Keratinocyte (primary cell): ENCODE results near the gene MTMR10. TPM values are rescaled to one million over a fixed set of nuclear protein-coding genes. Genes with fewer than 3 reads are reported as not detected.

ENCODE experiments used
- DNase-seq: peaks from one replicate; pipeline ENCODE4 v3.0.0-alpha.2; 2011; ENCODE audit warnings: low read depth, missing footprints, low spot score
- FAIRE-seq: peaks from 2 replicates; lab custom pipeline; 2011; peaks lifted over from hg19 to GRCh38; lab: Jason Lieb, UNC
- H2AFZ ChIP-seq: 2 replicates; pipeline ENCODE4 v1.6.0; 2012; ENCODE audit warnings: low read length, control low read depth, inconsistent platforms; ENCODE audit not compliant: control insufficient read depth
- H3K27ac ChIP-seq: 2 replicates; pipeline ENCODE4 v1.5.1; 2011; ENCODE audit warnings: low read length; ENCODE audit not compliant: control insufficient read depth, insufficient read depth
- H3K27me3 ChIP-seq: 3 replicates; pipeline ENCODE4 v1.6.0; 2011; ENCODE audit warnings: low read length; ENCODE audit not compliant: control insufficient read depth, insufficient read depth; ENCODE audit errors: extremely low read depth
- H3K36me3 ChIP-seq, 2 experiments: 2 replicates in 1 of 2; 3 replicates in 1 of 2; pipeline ENCODE4 v1.5.1; 2011; ENCODE audit warnings: low read length in 2 of 2, mild to moderate bottlenecking in 1 of 2; ENCODE audit not compliant: control insufficient read depth in 2 of 2, insufficient read depth in 2 of 2; ENCODE audit errors: extremely low read depth in 1 of 2
- H3K4me1 ChIP-seq: 3 replicates; pipeline ENCODE4 v1.5.1; 2011; ENCODE audit warnings: low read length; ENCODE audit not compliant: control insufficient read depth, insufficient read depth; ENCODE audit errors: extremely low read depth
- H3K4me2 ChIP-seq: 3 replicates; pipeline ENCODE4 v1.6.0; 2011; ENCODE audit warnings: low read depth, low read length; ENCODE audit not compliant: control insufficient read depth, insufficient read depth; ENCODE audit errors: extremely low read depth
- H3K4me3 ChIP-seq, 3 experiments: fragments of 200-600 bp in 1 of 3; sonication (generic) in 1 of 3; 2 replicates in 2 of 3; 3 replicates in 1 of 3; pipeline ENCODE4 v1.5.1; 2011 to 2016; ENCODE audit warnings: low read length in 3 of 3, mild to moderate bottlenecking in 3 of 3, control low read depth in 2 of 3, inconsistent platforms in 1 of 3, low read depth in 1 of 3, mixed read lengths in 1 of 3, mixed run types in 1 of 3, moderate library complexity in 1 of 3; ENCODE audit not compliant: control insufficient read depth in 2 of 3, insufficient read depth in 2 of 3; ENCODE audit errors: extremely low read depth in 1 of 3
- H3K79me2 ChIP-seq: 2 replicates; pipeline ENCODE4 v1.6.0; 2012; ENCODE audit warnings: low read length; ENCODE audit not compliant: control insufficient read depth, insufficient read depth
- H3K9ac ChIP-seq: 3 replicates; pipeline ENCODE4 v1.6.0; 2011; ENCODE audit warnings: low read length; ENCODE audit not compliant: control insufficient read depth, insufficient read depth; ENCODE audit errors: extremely low read depth
- H3K9me1 ChIP-seq: 3 replicates; pipeline ENCODE4 v1.6.0; 2011; ENCODE audit warnings: low read length; ENCODE audit not compliant: control insufficient read depth, insufficient read depth; ENCODE audit errors: extremely low read depth
- H3K9me3 ChIP-seq: 2 replicates; pipeline ENCODE4 v1.5.1; 2012; ENCODE audit warnings: low read depth, low read length; ENCODE audit not compliant: control insufficient read depth
- H4K20me1 ChIP-seq: 3 replicates; pipeline ENCODE4 v1.6.0; 2011; ENCODE audit warnings: low read length; ENCODE audit not compliant: control insufficient read depth, insufficient read depth; ENCODE audit errors: extremely low read depth
- EZH2 ChIP-seq: IDR thresholded peaks from one replicate; pipeline ENCODE4 v1.6.1; 2012; ENCODE audit warnings: inconsistent platforms, mild to moderate bottlenecking, low read length, moderate library complexity
- dilution Hi-C: fragments of 300-500 bp; cut with MboI; formaldehyde crosslinking; loops from one replicate; pipeline ENCODE4 v1.7.0; 2020; ENCODE audit warnings: low sequenced_read_pairs; ENCODE audit not compliant: extremely low pct_ligation_motif_present
- polyA plus RNA-seq, 5 experiments: library from polyadenylated mRNA; depleted of rRNA in 3 of 5; stranded (reverse) in 3 of 5; stranded (forward) in 1 of 5; unstranded in 1 of 5; fragments of >200 nt; gene quantifications; 1 replicate in 1 of 5; 2 replicates in 3 of 5; 3 replicates in 1 of 5; pipeline versions ENCODE4 v1.2.1 to v1.2.3, GENCODE V29; 2011 to 2012; ENCODE audit warnings: missing spikeins in 2 of 5, low read depth in 1 of 5, low replicate concordance in 1 of 5
- TF ChIP-seq, protein P1 (sequence below), 3 experiments: IDR thresholded peaks in 1 of 3; conservative IDR thresholded peaks in 1 of 3; optimal IDR thresholded peaks in 1 of 3; 2 replicates in 2 of 3; 3 replicates in 1 of 3; pipeline versions ENCODE3 to v1.5.1; 2011; ENCODE audit warnings: low read length in 3 of 3, mild to moderate bottlenecking in 3 of 3, moderate library complexity in 2 of 3, control low read depth in 1 of 3, inconsistent platforms in 1 of 3; ENCODE audit not compliant: insufficient read depth in 2 of 3; ENCODE audit errors: extremely low read depth in 1 of 3

Gene MTMR10
- polyA plus RNA-seq, 1 donor (not counting 4 experiments of a cell fraction or from before 2014, with no cell fraction given) = 15.5 TPM

DNA sequence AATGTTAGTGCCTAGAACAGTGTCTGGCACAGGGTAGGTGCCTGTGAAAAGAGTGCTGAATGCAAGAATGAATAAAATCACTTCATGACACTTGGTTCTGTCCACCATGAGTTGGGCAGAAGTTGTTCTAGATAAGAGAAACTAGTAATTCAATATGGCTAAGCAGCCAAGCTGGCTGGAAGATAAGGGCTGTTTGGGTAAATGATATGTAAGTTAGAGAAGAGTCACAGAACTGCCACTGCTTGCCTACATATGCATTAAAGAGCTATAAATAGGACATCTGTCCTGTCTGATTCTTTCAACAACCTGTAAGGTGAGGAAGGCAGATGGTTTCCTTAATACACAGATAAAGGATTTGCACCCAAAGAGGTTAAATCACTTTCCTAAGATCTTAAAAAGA is 13.1 kb downstream of the MTMR10 start:
- no peaks in the 10 kb centered on the region for H4K20me1 ChIP-seq
- H3K9me3 ChIP-seq = no peaks in the 10 kb centered on the region
- H3K27ac ChIP-seq = no peak overlapping the region
- no peak for DNase-seq
- H3K9me1 ChIP-seq = no peaks in the 10 kb centered on the region
- peaks cover 26% of the 10 kb centered on the region for H3K79me2 ChIP-seq
- peaks cover 3 to 9% of the 10 kb centered on the region in 2 experiments for H3K36me3 ChIP-seq
- FAIRE-seq = no peak
- no peaks in the 10 kb centered on the region for H3K4me1 ChIP-seq
- no peak overlapping the region for H3K9ac ChIP-seq
- TF ChIP-seq EZH2 = no peak
- TF ChIP-seq, protein P1, sequence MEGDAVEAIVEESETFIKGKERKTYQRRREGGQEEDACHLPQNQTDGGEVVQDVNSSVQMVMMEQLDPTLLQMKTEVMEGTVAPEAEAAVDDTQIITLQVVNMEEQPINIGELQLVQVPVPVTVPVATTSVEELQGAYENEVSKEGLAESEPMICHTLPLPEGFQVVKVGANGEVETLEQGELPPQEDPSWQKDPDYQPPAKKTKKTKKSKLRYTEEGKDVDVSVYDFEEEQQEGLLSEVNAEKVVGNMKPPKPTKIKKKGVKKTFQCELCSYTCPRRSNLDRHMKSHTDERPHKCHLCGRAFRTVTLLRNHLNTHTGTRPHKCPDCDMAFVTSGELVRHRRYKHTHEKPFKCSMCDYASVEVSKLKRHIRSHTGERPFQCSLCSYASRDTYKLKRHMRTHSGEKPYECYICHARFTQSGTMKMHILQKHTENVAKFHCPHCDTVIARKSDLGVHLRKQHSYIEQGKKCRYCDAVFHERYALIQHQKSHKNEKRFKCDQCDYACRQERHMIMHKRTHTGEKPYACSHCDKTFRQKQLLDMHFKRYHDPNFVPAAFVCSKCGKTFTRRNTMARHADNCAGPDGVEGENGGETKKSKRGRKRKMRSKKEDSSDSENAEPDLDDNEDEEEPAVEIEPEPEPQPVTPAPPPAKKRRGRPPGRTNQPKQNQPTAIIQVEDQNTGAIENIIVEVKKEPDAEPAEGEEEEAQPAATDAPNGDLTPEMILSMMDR (optimal IDR thresholded peaks at IDR 0.05 in 1 of 3, IDR thresholded peaks at IDR 0.05 in 1 of 3, conservative IDR thresholded peaks at IDR 0.05 in 1 of 3; ENCODE audit: extremely low read depth in 1 of 3, insufficient read depth in 2 of 3, low read length in 3 of 3) = no peak
- no peak overlapping the region for H2AFZ ChIP-seq
- dilution Hi-C loops = no loop called here
- H3K4me2 ChIP-seq = no peak overlapping the region
- H3K4me3 ChIP-seq = no peak overlapping the region
- no peaks in the 10 kb centered on the region for H3K27me3 ChIP-seq

GRCh38 chr15:30974112-30974511 is 17.3 kb downstream of the MTMR10 start:
- Histone ChIP-seq H3K4me3 (no peak overlapping the region), H2AFZ (no peak overlapping the region), H3K27ac (no peak overlapping the region), H4K20me1 (no peaks in the 10 kb centered on the region), H3K9me3 (no peaks in the 10 kb centered on the region), H3K9ac (no peak overlapping the region), H3K4me1 (peaks cover 8% of the 10 kb centered on the region), H3K4me2 (no peak overlapping the region), H3K27me3 (no peaks in the 10 kb centered on the region), H3K36me3 (peaks cover 3 to 4% of the 10 kb centered on the region in 2 experiments), H3K79me2 (peaks cover 11% of the 10 kb centered on the region), H3K9me1 (no peaks in the 10 kb centered on the region)
- TF ChIP-seq EZH2 = no peak
- TF ChIP-seq, protein P1 (optimal IDR thresholded peaks at IDR 0.05 in 1 of 3, IDR thresholded peaks at IDR 0.05 in 1 of 3, conservative IDR thresholded peaks at IDR 0.05 in 1 of 3; ENCODE audit: extremely low read depth in 1 of 3, insufficient read depth in 2 of 3, low read length in 3 of 3) = no peak
- no peak for FAIRE-seq
- DNase-seq = no peak
- dilution Hi-C loops = no loop called here
